Activated CD4-positive, alpha-beta T cell treated with anti-CD3 and anti-CD28 coated beads, Interleukin-2, amount 10 ng/mL, durations not matched to agents 24 days and 14 days (primary cell): Measurements from ENCODE around the gene TMEM219. TPM values are rescaled to one million over a fixed set of nuclear protein-coding genes. Genes with fewer than 3 reads are reported as not detected.
"Not testable (repeated sequence)": the region's sequence is repeated elsewhere in the genome, so short reads cannot be mapped to it uniquely, and the experiment has no call there.

Experiments used
- DNase-seq: peaks from one replicate; pipeline ENCODE4 v3.0.0; 2022
- H3K27ac Mint-ChIP-seq: one replicate; pipeline ENCODE4 v1.8.0; 2022; ENCODE audit warnings: mild to moderate bottlenecking, mixed read lengths
- H3K27me3 Mint-ChIP-seq: one replicate; pipeline ENCODE4 v1.8.0; 2022; ENCODE audit warnings: mixed read lengths
- H3K36me3 Mint-ChIP-seq: one replicate; pipeline ENCODE4 v1.8.0; 2022; ENCODE audit warnings: low read depth, mild to moderate bottlenecking, mixed read lengths
- H3K4me1 Mint-ChIP-seq: one replicate; pipeline ENCODE4 v1.8.0; 2021; ENCODE audit warnings: mixed read lengths
- H3K4me3 Mint-ChIP-seq: one replicate; pipeline ENCODE4 v1.8.0; 2022; ENCODE audit warnings: mild to moderate bottlenecking, moderate library complexity, mixed read lengths
- H3K9me3 Mint-ChIP-seq: one replicate; pipeline ENCODE4 v1.8.0; 2021; ENCODE audit warnings: mixed read lengths
- intact Hi-C: fragments of 100-400 bp; cut with micrococcal nuclease; formaldehyde crosslinking; loops from one replicate; pipeline ENCODE4 v1.15.1; 2023
- total RNA-seq: library from RNA; stranded (reverse); gene quantifications from 2 replicates; pipeline ENCODE4 v1.2.3, GENCODE V29; 2022

Gene TMEM219
- total RNA-seq, 1 donor from 2014 or later: 41.7 TPM

DNA sequence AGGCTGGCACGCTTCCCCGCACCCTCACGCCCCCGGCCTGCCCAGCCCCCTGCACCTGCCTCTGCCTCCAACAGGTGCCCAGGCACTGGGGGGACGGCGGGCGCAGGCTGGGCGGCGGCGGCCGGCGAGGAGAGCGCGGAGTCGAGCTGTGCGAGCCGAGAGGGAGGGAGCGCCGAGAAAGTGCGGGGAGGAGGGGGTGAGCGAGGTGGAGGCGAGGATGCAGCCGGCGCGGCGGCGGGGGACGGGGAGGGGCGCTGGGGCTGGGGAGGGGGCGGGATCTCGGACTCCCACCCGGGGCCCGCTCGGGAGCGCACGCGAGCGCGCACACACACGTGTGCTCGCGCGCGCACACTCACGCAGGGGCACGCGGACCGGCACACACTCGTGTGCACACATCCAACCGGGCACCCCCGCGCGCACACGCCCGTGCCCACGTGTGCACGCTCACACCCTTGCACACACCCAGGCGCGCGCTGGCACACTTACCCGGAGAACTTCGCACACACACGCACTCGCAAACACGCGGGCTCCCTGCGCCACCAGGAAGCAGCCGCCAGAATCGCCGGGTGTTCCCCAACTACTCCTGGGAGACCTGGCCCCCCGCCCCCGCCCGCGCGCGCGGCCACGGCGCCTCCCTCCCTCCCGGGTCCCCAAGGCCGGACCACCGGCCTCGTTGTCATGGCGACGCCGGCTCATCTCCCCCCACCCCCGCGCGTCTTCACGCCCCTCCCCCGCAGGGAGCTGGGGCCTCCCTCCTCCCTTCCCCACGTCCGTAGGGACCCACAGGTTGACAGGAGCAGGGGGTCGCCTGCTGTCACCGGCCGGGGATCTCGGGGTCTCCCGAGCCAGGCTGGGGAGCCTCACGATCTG is 49.2 kb downstream of the TMEM219 start, which contains the start of gene DOC2A:
DOC2A (minus strand) TSS at position 184 of the 870 bp plus-strand sequence. CDS start 805 bp downstream, outside the sequence.
- H3K4me3 Mint-ChIP-seq: peak within 1 kb of the TSS; percentile 80
- intact Hi-C loops: no loop called here
- H3K27ac Mint-ChIP-seq: peak within 1 kb of the TSS; percentile 37
- H3K9me3 Mint-ChIP-seq: no peaks in the 10 kb centered on the region
- peaks cover 33% of the 10 kb centered on the region for H3K27me3 Mint-ChIP-seq
- peak; percentile 81 for DNase-seq
- no peaks in the 10 kb centered on the region for H3K36me3 Mint-ChIP-seq
- H3K4me1 Mint-ChIP-seq: peaks cover 6% of the 10 kb centered on the region

DNA sequence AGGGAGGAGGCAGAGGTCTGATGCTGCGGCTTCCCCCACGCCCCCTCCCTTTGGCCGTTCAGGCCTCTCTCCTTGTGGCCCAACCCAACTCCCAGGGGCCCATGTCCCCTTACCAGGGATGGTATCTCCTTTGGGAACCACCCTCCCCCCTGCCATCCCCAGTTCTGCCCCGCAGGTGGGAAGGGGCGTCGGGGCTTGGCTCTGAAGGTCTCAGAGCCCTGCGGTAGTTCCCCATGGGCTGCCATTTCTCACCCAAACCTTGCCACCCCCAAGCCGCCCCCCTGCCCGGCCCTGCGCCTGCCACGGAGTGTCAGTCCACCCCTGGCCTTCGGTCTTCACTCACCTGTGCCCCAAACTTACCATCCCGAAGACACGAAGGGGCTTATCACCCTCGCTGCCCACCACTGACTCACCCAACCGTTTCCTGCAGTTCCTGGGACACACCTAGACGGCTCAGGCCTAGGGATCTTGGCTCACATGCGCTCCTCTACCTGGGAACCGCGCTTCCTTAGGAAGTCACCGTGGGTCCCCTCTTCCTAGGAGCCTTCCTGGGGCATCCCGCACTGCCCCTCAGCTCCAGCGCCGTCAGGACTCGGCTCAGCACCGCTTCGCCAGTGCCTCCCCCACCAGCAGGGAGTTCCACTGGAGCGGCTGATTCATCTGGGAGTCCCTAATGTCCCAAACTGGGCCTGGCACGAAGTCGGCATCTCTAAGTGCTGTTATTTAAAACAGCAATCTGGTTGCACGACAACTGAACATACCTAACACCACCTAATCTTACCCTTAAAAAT is 50.0 kb downstream of the TMEM219 start:
- H3K4me3 Mint-ChIP-seq: peak overlapping the region; percentile 80
- intact Hi-C loops: no loop called here

DNA sequence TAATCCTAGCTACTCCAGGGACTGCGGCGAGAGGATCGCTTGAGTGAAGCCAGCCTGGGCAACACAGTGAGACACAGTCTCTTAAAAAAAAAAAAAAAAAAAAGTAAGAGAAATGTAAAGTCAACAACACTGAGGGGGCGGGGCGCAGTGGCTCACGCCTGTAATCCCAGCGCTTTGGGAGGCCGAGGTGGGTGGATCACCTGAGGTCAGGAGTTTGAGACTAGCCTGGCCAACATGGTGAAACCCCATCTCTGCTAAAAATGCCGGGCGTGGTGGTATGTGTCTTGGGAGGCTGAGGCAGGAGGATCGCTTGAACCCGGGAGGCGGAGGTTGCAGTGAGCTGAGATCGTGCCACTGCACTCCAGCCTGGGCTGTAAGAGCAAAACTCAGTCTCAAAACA is 50.7 kb downstream of the TMEM219 start:
- H3K9me3 Mint-ChIP-seq, H3K27ac Mint-ChIP-seq, H3K36me3 Mint-ChIP-seq, H3K4me1 Mint-ChIP-seq, intact Hi-C loops, H3K4me3 Mint-ChIP-seq, DNase-seq: not testable (repeated sequence)
- H3K27me3 Mint-ChIP-seq: peaks cover 38% of the 10 kb centered on the region

More for the DNA sequence above, 50.0 kb downstream of the TMEM219 start:
- peak overlapping the region; percentile 9 for H3K27ac Mint-ChIP-seq
- H3K36me3 Mint-ChIP-seq: no peaks in the 10 kb centered on the region
- H3K4me1 Mint-ChIP-seq: peaks cover 6% of the 10 kb centered on the region
- peaks cover 35% of the 10 kb centered on the region for H3K27me3 Mint-ChIP-seq
- no peak for DNase-seq
- H3K9me3 Mint-ChIP-seq: no peaks in the 10 kb centered on the region

DNA sequence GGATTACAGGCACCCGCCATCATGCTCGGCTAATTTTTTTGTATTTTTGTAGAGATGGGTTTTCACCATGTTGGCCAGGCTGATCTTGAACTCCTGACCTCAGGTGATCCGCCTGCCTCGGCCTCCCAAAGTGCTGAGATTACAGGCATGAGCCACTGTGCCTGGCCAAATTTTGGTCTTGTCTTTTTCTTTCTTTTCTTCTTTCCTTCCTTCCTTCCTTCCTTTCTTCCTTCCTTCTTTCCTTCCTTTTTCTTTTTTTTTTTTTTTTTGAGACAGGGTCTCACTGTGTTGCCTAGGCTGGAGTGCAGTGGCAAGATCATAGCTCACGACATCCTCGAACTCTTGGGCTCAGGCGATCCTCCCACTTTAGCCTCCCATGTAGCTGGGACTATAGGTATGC is 53.6 kb downstream of the TMEM219 start:
- intact Hi-C loops, H3K4me1 Mint-ChIP-seq, H3K4me3 Mint-ChIP-seq, H3K9me3 Mint-ChIP-seq, H3K27ac Mint-ChIP-seq, H3K36me3 Mint-ChIP-seq, DNase-seq: not testable (repeated sequence)
- peaks cover 33% of the 10 kb centered on the region for H3K27me3 Mint-ChIP-seq

DNA sequence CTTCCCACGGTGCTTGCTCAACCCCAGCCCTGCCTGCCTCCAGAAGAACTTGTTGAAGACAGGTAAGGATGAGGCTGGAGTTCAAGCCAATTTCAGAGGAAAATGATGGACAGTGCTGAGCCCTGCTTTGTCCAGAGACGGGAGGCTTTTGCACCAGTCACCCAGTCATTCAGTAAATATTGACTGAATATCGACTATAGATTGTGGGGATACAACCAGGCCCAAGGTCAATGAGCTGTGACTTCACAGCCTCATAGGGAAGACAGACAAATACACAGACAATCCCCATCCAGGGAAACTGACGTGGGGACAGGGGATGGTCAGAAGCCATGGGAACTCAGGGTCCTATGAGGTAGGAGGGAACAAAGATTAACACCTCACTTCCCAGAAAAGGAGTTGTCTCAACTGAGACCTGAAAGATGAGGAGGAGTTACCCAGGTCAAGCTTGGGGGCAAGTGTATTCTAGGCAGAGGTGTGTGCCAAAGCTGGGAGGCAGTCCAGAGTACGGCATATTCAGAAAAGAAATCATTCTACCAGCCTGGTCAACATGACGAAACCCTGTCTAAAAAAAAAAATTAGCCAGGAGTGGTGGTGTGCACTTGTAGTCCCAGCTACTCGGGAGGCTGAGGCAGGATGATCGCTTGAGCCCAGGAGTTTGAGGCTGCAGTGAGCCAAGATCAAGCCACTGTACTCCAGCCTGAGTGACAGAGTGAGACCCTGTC is 54.8 kb downstream of the TMEM219 start:
- H3K4me1 Mint-ChIP-seq: peaks cover 9% of the 10 kb centered on the region
- DNase-seq: no peak
- intact Hi-C loops: no loop called here
- H3K27me3 Mint-ChIP-seq: peaks cover 35% of the 10 kb centered on the region
- H3K27ac Mint-ChIP-seq: no peak overlapping the region
- no peaks in the 10 kb centered on the region for H3K36me3 Mint-ChIP-seq
- no peak overlapping the region for H3K4me3 Mint-ChIP-seq
- H3K9me3 Mint-ChIP-seq: no peaks in the 10 kb centered on the region

DNA sequence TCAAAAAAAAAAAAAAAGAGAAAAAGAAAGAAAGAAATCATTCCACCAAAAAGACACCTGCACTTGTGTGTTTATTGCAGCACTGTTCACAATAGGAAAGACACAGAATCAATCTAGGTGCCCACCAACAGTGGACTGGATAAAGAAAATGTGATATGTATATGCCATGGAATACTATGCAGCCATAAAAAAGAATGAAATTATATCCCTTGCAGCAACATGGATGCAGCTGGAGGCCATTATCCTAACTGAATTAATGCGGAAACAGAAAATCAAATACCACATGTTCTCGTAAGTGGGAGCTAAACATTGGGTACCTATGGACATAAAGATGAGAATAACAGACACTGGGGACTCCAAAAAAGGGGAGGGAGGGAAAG is 55.4 kb downstream of the TMEM219 start:
- intact Hi-C loops: no loop called here
- H3K4me3 Mint-ChIP-seq: no peak overlapping the region
- H3K36me3 Mint-ChIP-seq: no peaks in the 10 kb centered on the region

DNA sequence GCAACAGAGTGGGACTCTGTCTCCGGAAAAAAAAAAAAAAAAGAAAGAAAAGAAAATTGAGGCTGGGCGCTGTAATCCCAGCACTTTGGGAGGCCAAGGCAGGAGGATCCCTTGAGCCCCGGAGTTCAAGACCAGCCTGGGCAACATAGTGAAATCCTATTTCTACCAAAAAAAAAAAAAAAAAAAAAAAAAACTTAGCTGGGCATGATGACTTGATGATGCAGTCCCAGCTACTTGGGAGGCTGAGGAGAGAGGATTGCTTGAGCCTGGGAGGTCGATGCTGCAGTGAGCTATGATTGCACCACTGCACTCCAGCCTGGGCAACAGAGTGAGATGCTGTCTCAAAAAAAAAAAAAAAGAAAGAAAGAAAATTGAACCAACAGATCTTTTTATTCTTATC is 56.1 kb downstream of the TMEM219 start:
- intact Hi-C loops, DNase-seq, H3K4me1 Mint-ChIP-seq, H3K4me3 Mint-ChIP-seq, H3K36me3 Mint-ChIP-seq, H3K27ac Mint-ChIP-seq, H3K9me3 Mint-ChIP-seq: not testable (repeated sequence)
- H3K27me3 Mint-ChIP-seq: peaks cover 23% of the 10 kb centered on the region

More for the DNA sequence above, 55.4 kb downstream of the TMEM219 start:
- no peaks in the 10 kb centered on the region for H3K9me3 Mint-ChIP-seq
- peaks cover 6% of the 10 kb centered on the region for H3K4me1 Mint-ChIP-seq
- no peak overlapping the region for H3K27ac Mint-ChIP-seq
- no peak for DNase-seq
- peaks cover 29% of the 10 kb centered on the region for H3K27me3 Mint-ChIP-seq

DNA sequence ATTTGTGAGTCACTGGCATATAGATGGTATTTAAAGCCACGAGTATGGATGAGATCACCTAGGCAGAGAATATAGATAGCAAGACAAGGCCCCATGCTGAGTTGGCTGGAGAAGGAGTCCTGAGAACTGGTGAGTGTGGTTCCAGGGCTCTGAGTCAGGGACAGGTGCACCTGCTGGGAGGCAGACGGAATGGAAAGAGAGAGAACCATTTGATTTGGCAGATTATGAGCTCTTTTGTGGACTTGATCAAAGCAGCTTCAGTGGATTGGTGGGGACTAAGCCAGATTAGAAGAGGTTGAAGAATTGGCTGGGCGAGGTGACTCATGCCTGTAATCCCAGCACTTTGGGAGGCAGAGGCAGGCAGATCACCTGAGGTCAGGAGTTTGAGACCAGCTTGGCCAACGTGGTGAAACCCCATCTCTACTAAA is 56.9 kb downstream of the TMEM219 start:
- peaks cover 23% of the 10 kb centered on the region for H3K27me3 Mint-ChIP-seq
- no peak for DNase-seq
- H3K36me3 Mint-ChIP-seq: no peaks in the 10 kb centered on the region
- no peak overlapping the region for H3K27ac Mint-ChIP-seq
- no peak overlapping the region for H3K4me3 Mint-ChIP-seq
- no peaks in the 10 kb centered on the region for H3K9me3 Mint-ChIP-seq
- H3K4me1 Mint-ChIP-seq: peaks cover 6% of the 10 kb centered on the region
- intact Hi-C loops: no loop called here

Other genes starting within 250 kb of the TMEM219 start
- 17.0 and 17.8 TPM in 2 replicates for gene C16orf54, start 216.1 kb upstream of the TMEM219 start, total RNA-seq
- not detected in 2 replicates for gene ZG16, start 183.8 kb upstream of the TMEM219 start, total RNA-seq
- gene KIF22, start 171.3 kb upstream of the TMEM219 start, total RNA-seq: 132 TPM in 2 replicates
- gene MAZ, start 155.6 kb upstream of the TMEM219 start, total RNA-seq: 378 and 380 TPM in 2 replicates
- gene PRRT2, start 149.9 kb upstream of the TMEM219 start, total RNA-seq: 1.6 and 1.7 TPM in 2 replicates
- 25.8 and 27.0 TPM in 2 replicates for gene PAGR1, start 145.9 kb upstream of the TMEM219 start, total RNA-seq
- gene MVP, start 141.6 kb upstream of the TMEM219 start, total RNA-seq: 116 and 122 TPM in 2 replicates
- gene CDIPT, start 98.9 kb upstream of the TMEM219 start, total RNA-seq: 69.2 and 71.2 TPM in 2 replicates
- gene SEZ6L2, start 62.5 kb upstream of the TMEM219 start, total RNA-seq: 0.26 and 0.61 TPM in 2 replicates
- gene ASPHD1, start 61.6 kb upstream of the TMEM219 start, total RNA-seq: 4.4 and 4.8 TPM in 2 replicates
- gene KCTD13, start 35.9 kb upstream of the TMEM219 start, total RNA-seq: 51.4 and 58.8 TPM in 2 replicates
- gene TAOK2, start 11.8 kb downstream of the TMEM219 start, total RNA-seq: 35.8 and 38.7 TPM in 2 replicates
- 45.9 and 47.7 TPM in 2 replicates for gene HIRIP3, start 33.5 kb downstream of the TMEM219 start, total RNA-seq
- gene INO80E, start 34.2 kb downstream of the TMEM219 start, total RNA-seq: 129 and 133 TPM in 2 replicates
- gene DOC2A, start 48.9 kb downstream of the TMEM219 start, total RNA-seq: 2.7 and 3.2 TPM in 2 replicates
- gene C16orf92, start 61.1 kb downstream of the TMEM219 start, total RNA-seq: not detected in 2 replicates
- 1.5 and 1.8 TPM in 2 replicates for gene TLCD3B, start 69.2 kb downstream of the TMEM219 start, total RNA-seq
- 2,074 and 2,109 TPM in 2 replicates for gene ALDOA, start 103.7 kb downstream of the TMEM219 start, total RNA-seq
- 144 and 145 TPM in 2 replicates for gene PPP4C, start 113.9 kb downstream of the TMEM219 start, total RNA-seq
- gene TBX6, start 129.8 kb downstream of the TMEM219 start, total RNA-seq: 2.1 TPM in 2 replicates
- gene YPEL3, start 134.1 kb downstream of the TMEM219 start, total RNA-seq: 11.8 and 11.9 TPM in 2 replicates
- 6.0 and 6.6 TPM in 2 replicates for gene GDPD3, start 151.5 kb downstream of the TMEM219 start, total RNA-seq
- 53.9 and 56.4 TPM in 2 replicates for gene MAPK3, start 161.1 kb downstream of the TMEM219 start, total RNA-seq
- 748 and 758 TPM in 2 replicates for gene CORO1A, start 221.5 kb downstream of the TMEM219 start, total RNA-seq
- 280 and 300 TPM in 2 replicates for gene BOLA2B, start 231.6 kb downstream of the TMEM219 start, total RNA-seq
- gene SLX1A, start 231.8 kb downstream of the TMEM219 start, total RNA-seq: 73.0 and 80.7 TPM in 2 replicates
- 15.6 and 24.5 TPM in 2 replicates for gene SULT1A3, start 237.2 kb downstream of the TMEM219 start, total RNA-seq